B cell (primary cell): ENCODE data around the gene RC3H2. TPM values are rescaled to one million over a fixed set of nuclear protein-coding genes. Genes with fewer than 3 reads are reported as not detected.

Experiments used
- ATAC-seq: fragments of 200-7000 bp; cut with Tn5 transposase; one replicate; pipeline ENCODE4 v1.10.0; 2021; ENCODE audit warnings: low read depth, mild to moderate bottlenecking, moderate number of reproducible peaks, moderate library complexity
- CTCF ChIA-PET: fragments of 350-600 bp; sonication (Branson Sonifier 250); formaldehyde crosslinking; loops from one replicate; lab custom pipeline; 2021; ENCODE audit warnings: antibody characterized with exemption, inconsistent platforms; lab: Charles Lee
- POLR2A ChIA-PET: fragments of 350-600 bp; sonication (Branson Sonifier 250); formaldehyde crosslinking; loops from one replicate; lab custom pipeline; 2021; ENCODE audit warnings: antibody characterized with exemption; lab: Charles Lee
- DNase-seq: peaks from one replicate; pipeline ENCODE4 v3.0.0; 2013
- H2AFZ ChIP-seq: 2 replicates; pipeline ENCODE4 v1.6.1; 2012; ENCODE audit warnings: mild to moderate bottlenecking, low read depth, low read length; ENCODE audit not compliant: insufficient read depth, poor library complexity, severe bottlenecking
- H3K27ac ChIP-seq, 2 donors: 1 replicate in 1 of 2; 2 replicates in 1 of 2; pipeline ENCODE4 v1.5.1; 2012 to 2013; ENCODE audit warnings: low read length in 2 of 2, mild to moderate bottlenecking in 2 of 2, moderate library complexity in 1 of 2
- H3K27me3 ChIP-seq, 4 experiments: fragments of 200-600 bp in 1 of 4; sonication (generic) in 1 of 4; replicated peaks in 1 of 4; 1 replicate in 2 of 4; 2 replicates in 2 of 4; pipeline versions ENCODE4 v1.6.1 to v1.7.0; 2013 to 2016; ENCODE audit warnings: low read length in 3 of 4, mild to moderate bottlenecking in 2 of 4, mixed read lengths in 1 of 4, moderate library complexity in 1 of 4; ENCODE audit not compliant: insufficient read depth in 4 of 4, control insufficient read depth in 3 of 4; ENCODE audit errors: control extremely low read depth in 1 of 4
- H3K36me3 ChIP-seq, 2 experiments: replicated peaks in 1 of 2; 1 replicate in 1 of 2; 2 replicates in 1 of 2; pipeline versions ENCODE4 v1.6.1 to v1.7.1; 2013; ENCODE audit warnings: low read length in 1 of 2; ENCODE audit not compliant: insufficient read depth in 2 of 2, control insufficient read depth in 1 of 2; ENCODE audit errors: control extremely low read depth in 1 of 2, extremely low read depth in 1 of 2
- H3K4me1 ChIP-seq, 2 donors: fragments of 200-600 bp in 1 of 2; sonication (generic) in 1 of 2; 1 replicate in 1 of 2; 2 replicates in 1 of 2; pipeline versions ENCODE4 v1.5.1 to v1.6.1; 2013 to 2017; ENCODE audit warnings: low read length in 2 of 2; ENCODE audit not compliant: control insufficient read depth in 2 of 2, insufficient read depth in 2 of 2
- H3K4me2 ChIP-seq: replicated peaks from 2 replicates; pipeline ENCODE3; 2012; ENCODE audit warnings: mild to moderate bottlenecking, low read depth, low read length; ENCODE audit not compliant: poor library complexity, severe bottlenecking
- H3K4me3 ChIP-seq, 5 experiments: fragments of 200-600 bp in 1 of 5; sonication (generic) in 1 of 5; 1 replicate in 3 of 5; 2 replicates in 2 of 5; pipeline versions ENCODE4 v1.5.1 to v1.7.0; 2011 to 2016; ENCODE audit warnings: low read length in 4 of 5, mild to moderate bottlenecking in 4 of 5, low read depth in 2 of 5, control low read depth in 1 of 5, moderate library complexity in 1 of 5; ENCODE audit not compliant: insufficient read depth in 1 of 5; ENCODE audit errors: control extremely low read depth in 1 of 5, extremely low read depth in 1 of 5
- H3K79me2 ChIP-seq: fragments of 200-600 bp; sonication (generic); one replicate; pipeline ENCODE4 v1.6.0; 2016; ENCODE audit warnings: low read length; ENCODE audit not compliant: control insufficient read depth, insufficient read depth
- H3K9ac ChIP-seq: fragments of 200-600 bp; sonication (generic); 2 replicates; pipeline ENCODE4 v1.6.1; 2017; ENCODE audit warnings: mild to moderate bottlenecking, low read length, moderate library complexity
- H3K9me3 ChIP-seq, 3 donors: one replicate each; pipeline versions ENCODE4 v1.6.1 to v1.7.1; 2013; ENCODE audit warnings: low read length in 2 of 3; ENCODE audit not compliant: control insufficient read depth in 2 of 3, insufficient read depth in 1 of 3; ENCODE audit errors: control extremely low read depth in 1 of 3
- H4K20me1 ChIP-seq: 2 replicates; pipeline ENCODE4 v1.6.0; 2012; ENCODE audit warnings: mild to moderate bottlenecking, low read length; ENCODE audit not compliant: insufficient read depth, control insufficient read depth, poor library complexity, severe bottlenecking
- H3K27ac Mint-ChIP-seq: one replicate; pipeline ENCODE4 v1.8.0; 2021; ENCODE audit warnings: mixed read lengths
- H3K27me3 Mint-ChIP-seq: one replicate; pipeline ENCODE4 v1.8.0; 2021; ENCODE audit warnings: mixed read lengths
- H3K4me1 Mint-ChIP-seq: one replicate; pipeline ENCODE4 v1.8.0; 2021; ENCODE audit warnings: mixed read lengths
- H3K4me3 Mint-ChIP-seq: one replicate; pipeline ENCODE4 v1.8.0; 2021; ENCODE audit warnings: mixed read lengths
- H3K9me3 Mint-ChIP-seq: one replicate; pipeline ENCODE4 v1.8.0; 2022; ENCODE audit warnings: mixed read lengths; ENCODE audit not compliant: insufficient read depth
- EZH2 ChIP-seq: IDR thresholded peaks from 2 replicates; pipeline ENCODE4 v1.6.1; 2012; ENCODE audit warnings: borderline replicate concordance, low read depth, mild to moderate bottlenecking, moderate library complexity, low read length; ENCODE audit not compliant: insufficient read depth, poor library complexity, severe bottlenecking
- WGBS: methylation state at CpG from one replicate; pipeline ENCODE4 v1.1.5; 2013; ENCODE audit warnings: missing lambda C conversion rate; ENCODE audit not compliant: insufficient coverage; 5-methylcytosine and 5-hydroxymethylcytosine counted together
- intact Hi-C: fragments of 100-400 bp; cut with micrococcal nuclease; formaldehyde crosslinking; loops from one replicate; pipeline ENCODE4 v1.10.0; 2022
- polyA plus RNA-seq: library from polyadenylated mRNA; depleted of rRNA; stranded (reverse); fragments of >200 nt; gene quantifications from 2 replicates; pipeline ENCODE4 v1.2.3, GENCODE V29; 2012
- total RNA-seq, 2 donors: library from RNA; stranded (reverse); fragments of 120-200 nt in 1 of 2; gene quantifications; 1 replicate in 1 of 2; 2 replicates in 1 of 2; pipeline versions ENCODE4 v1.2.3 to v1.2.4, GENCODE V29; 2013 to 2022
- TF ChIP-seq, protein P1 (sequence below): fragments of 200-600 bp; IDR thresholded peaks from one replicate; pipeline ENCODE4 v1.8.0; 2022; ENCODE audit warnings: antibody characterized with exemption, mild to moderate bottlenecking

The RC3H2 gene
- total and polyA plus RNA-seq, 2 donors (not counting 1 experiment from before 2014, with no cell fraction given) = 17.2 to 74.4 TPM

DNA sequence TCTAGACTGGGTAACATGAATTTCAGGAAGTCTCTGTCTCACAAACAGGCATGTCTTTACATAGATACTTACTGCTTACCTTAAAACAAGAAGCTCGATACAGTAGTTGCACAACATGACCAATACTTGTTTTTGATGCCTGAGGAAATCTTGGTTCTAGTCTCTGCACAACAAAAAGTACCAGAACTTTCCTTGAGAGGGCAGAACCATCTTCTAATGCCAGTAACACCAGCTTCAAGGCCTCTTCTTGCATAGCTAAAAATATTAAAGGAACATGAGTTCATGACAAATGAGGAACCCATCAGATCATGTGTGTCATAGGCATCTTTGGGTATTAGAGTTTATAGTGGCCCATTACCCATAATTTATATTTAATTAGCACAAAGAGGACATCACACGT lies 22.0 kb downstream of the RC3H2 start:
- no peak overlapping the region for H3K9ac ChIP-seq
- 100% methylated on average over 1 of the region's 2 CpGs for WGBS
- no peak overlapping the region for H3K4me2 ChIP-seq
- H3K36me3 ChIP-seq = peaks cover 20 to 68% of the 10 kb centered on the region in 2 experiments
- intact Hi-C loops = no loop called here
- peak overlapping the region; percentile 46 for H3K27ac Mint-ChIP-seq
- TF ChIP-seq EZH2 = no peak
- TF ChIP-seq, protein P1, sequence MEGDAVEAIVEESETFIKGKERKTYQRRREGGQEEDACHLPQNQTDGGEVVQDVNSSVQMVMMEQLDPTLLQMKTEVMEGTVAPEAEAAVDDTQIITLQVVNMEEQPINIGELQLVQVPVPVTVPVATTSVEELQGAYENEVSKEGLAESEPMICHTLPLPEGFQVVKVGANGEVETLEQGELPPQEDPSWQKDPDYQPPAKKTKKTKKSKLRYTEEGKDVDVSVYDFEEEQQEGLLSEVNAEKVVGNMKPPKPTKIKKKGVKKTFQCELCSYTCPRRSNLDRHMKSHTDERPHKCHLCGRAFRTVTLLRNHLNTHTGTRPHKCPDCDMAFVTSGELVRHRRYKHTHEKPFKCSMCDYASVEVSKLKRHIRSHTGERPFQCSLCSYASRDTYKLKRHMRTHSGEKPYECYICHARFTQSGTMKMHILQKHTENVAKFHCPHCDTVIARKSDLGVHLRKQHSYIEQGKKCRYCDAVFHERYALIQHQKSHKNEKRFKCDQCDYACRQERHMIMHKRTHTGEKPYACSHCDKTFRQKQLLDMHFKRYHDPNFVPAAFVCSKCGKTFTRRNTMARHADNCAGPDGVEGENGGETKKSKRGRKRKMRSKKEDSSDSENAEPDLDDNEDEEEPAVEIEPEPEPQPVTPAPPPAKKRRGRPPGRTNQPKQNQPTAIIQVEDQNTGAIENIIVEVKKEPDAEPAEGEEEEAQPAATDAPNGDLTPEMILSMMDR = no peak
- H3K27me3 Mint-ChIP-seq = no peaks in the 10 kb centered on the region
- ChIA-PET CTCF (interaction anchor here (0.9 to 1.2 kb wide), 2 partner anchors 13 to 108 kb away, joined by 3 to 5 read pairs; no protein-coding TSS in a partner anchor), POLR2A (no interaction called here)
- no peak for ATAC-seq
- H3K79me2 ChIP-seq = peaks cover 8% of the 10 kb centered on the region
- peak overlapping the region in 1 of 2 donors; percentile 23 for H3K27ac ChIP-seq
- H2AFZ ChIP-seq = no peak overlapping the region
- no peak overlapping the region for H3K4me3 ChIP-seq
- no peaks in the 10 kb centered on the region for H3K4me1 Mint-ChIP-seq
- H4K20me1 ChIP-seq = no peaks in the 10 kb centered on the region
- H3K4me1 ChIP-seq = no peaks in the 10 kb centered on the region
- H3K9me3 Mint-ChIP-seq = no peaks in the 10 kb centered on the region
- no peak overlapping the region for H3K4me3 Mint-ChIP-seq
- no peak for DNase-seq
- H3K9me3 ChIP-seq = no peaks in the 10 kb centered on the region
- H3K27me3 ChIP-seq = no peaks in the 10 kb centered on the region

DNA sequence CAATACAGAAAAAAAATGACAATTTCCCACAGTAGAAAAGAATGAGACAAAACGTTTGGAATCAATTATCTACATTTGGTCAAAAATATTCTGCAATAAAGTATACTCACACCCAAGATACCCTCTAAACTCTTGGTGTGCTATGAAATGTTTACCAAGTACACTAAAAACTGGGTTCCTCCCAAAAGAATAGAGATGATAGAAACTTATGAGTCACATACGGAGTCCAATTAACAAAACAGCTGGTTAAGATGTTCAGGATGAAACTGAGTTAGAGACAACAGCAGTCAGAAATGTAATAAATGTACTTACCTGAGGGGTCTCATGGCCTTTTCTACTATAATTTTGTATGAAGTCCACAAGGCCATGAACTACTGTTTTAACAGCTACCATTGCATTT lies 25.7 kb downstream of the RC3H2 start:
- ATAC-seq (no peak), DNase-seq (no peak)
- H3K4me3 ChIP-seq = no peak overlapping the region
- H3K27me3 Mint-ChIP-seq = no peaks in the 10 kb centered on the region
- peaks cover 8% of the 10 kb centered on the region for H3K79me2 ChIP-seq
- H3K4me1 ChIP-seq = peaks cover 6 to 10% of the 10 kb centered on the region in 2 donors
- CTCF ChIA-PET = no interaction called here
- no peak overlapping the region for H3K9ac ChIP-seq
- H3K36me3 ChIP-seq = peaks cover 24 to 92% of the 10 kb centered on the region in 2 experiments
- POLR2A ChIA-PET = no interaction called here
- no peaks in the 10 kb centered on the region for H4K20me1 ChIP-seq
- intact Hi-C loops = no loop called here
- H3K9me3 ChIP-seq = no peaks in the 10 kb centered on the region
- WGBS = no CpG with 5 or more reads among the region's 2 CpGs
- H3K27me3 ChIP-seq = no peaks in the 10 kb centered on the region
- H3K9me3 Mint-ChIP-seq = no peaks in the 10 kb centered on the region
- no peak overlapping the region for H3K27ac ChIP-seq
- H3K27ac Mint-ChIP-seq = no peak overlapping the region
- H2AFZ ChIP-seq = no peak overlapping the region
- no peak overlapping the region for H3K4me2 ChIP-seq
- H3K4me1 Mint-ChIP-seq = peaks cover 12% of the 10 kb centered on the region
- no peak overlapping the region for H3K4me3 Mint-ChIP-seq
- no peak for TF ChIP-seq EZH2
- TF ChIP-seq, protein P1 = no peak
